GM21423 (cell line): ENCODE results near the gene DGLUCY.
"Not testable (repeated sequence)": the region's sequence is repeated elsewhere in the genome, so short reads cannot be mapped to it uniquely, and the experiment has no call there.

Source experiments
- ATAC-seq: cut with Tn5 transposase; IDR thresholded peaks from one replicate; pipeline ENCODE4 v1.9.1; 2021; ENCODE audit warnings: mild to moderate bottlenecking, moderate library complexity; ENCODE audit not compliant: unreplicated experiment

DGLUCY gene

GRCh38 chr14:91135039-91135438 lies 21.2 kb downstream of the DGLUCY start:
- no peak for ATAC-seq

- no peak for ATAC-seq
These were observed 24.9 kb downstream of the DGLUCY start for GRCh38 chr14:91138511-91139359.

- ATAC-seq, result no peak
These were observed 25.9 kb downstream of the DGLUCY start for GRCh38 chr14:91139776-91140175.

GRCh38 chr14:91140672-91141071 lies 26.8 kb downstream of the DGLUCY start:
- no peak for ATAC-seq

GRCh38 chr14:91142214-91142668 lies 28.4 kb downstream of the DGLUCY start:
- ATAC-seq, result peak; percentile 93

GRCh38 chr14:91143862-91144261 lies 30.0 kb downstream of the DGLUCY start:
- ATAC-seq, result no peak

GRCh38 chr14:91144425-91145145 lies 30.7 kb downstream of the DGLUCY start:
- no peak for ATAC-seq

- ATAC-seq, result no peak
These were observed 31.7 kb downstream of the DGLUCY start for GRCh38 chr14:91145391-91146160.

GRCh38 chr14:91146661-91147060 lies 32.8 kb downstream of the DGLUCY start:
- no peak for ATAC-seq

GRCh38 chr14:91149462-91149861 lies 35.6 kb downstream of the DGLUCY start:
- ATAC-seq, result no peak

GRCh38 chr14:91152499-91152898 lies 38.6 kb downstream of the DGLUCY start:
- no peak for ATAC-seq

- ATAC-seq, result no peak
These were observed 39.5 kb downstream of the DGLUCY start for GRCh38 chr14:91153360-91153759.

- no peak for ATAC-seq
These were observed 41.2 kb downstream of the DGLUCY start for GRCh38 chr14:91154851-91155625.

GRCh38 chr14:91155626-91156089 lies 41.8 kb downstream of the DGLUCY start:
- ATAC-seq, result no peak

GRCh38 chr14:91156142-91156666 lies 42.3 kb downstream of the DGLUCY start:
- ATAC-seq, result not testable (repeated sequence)

GRCh38 chr14:91156877-91157276 lies 43.0 kb downstream of the DGLUCY start:
- not testable (repeated sequence) for ATAC-seq

GRCh38 chr14:91158091-91158790 lies 44.4 kb downstream of the DGLUCY start:
- ATAC-seq, result no peak

- ATAC-seq, result no peak
These were observed 45.3 kb downstream of the DGLUCY start for GRCh38 chr14:91159182-91159581.

- no peak for ATAC-seq
These were observed 46.0 kb downstream of the DGLUCY start for GRCh38 chr14:91159906-91160305.

GRCh38 chr14:91163316-91163715 lies 49.4 kb downstream of the DGLUCY start:
- ATAC-seq, result no peak
